HG03066 (cell line): ENCODE results near the gene TAB2.
"Not testable (repeated sequence)": the region's sequence is repeated elsewhere in the genome, so short reads cannot be mapped to it uniquely, and the experiment has no call there.

ENCODE experiments used
- ATAC-seq: cut with Tn5 transposase; IDR thresholded peaks from one replicate; pipeline ENCODE4 v1.9.1; 2021; ENCODE audit warnings: low read depth; ENCODE audit not compliant: unreplicated experiment

The TAB2 gene

GRCh38 chr6:149331043-149331807, 13.7 kb downstream of the TAB2 start:
- no peak for ATAC-seq

- ATAC-seq: no peak
These were observed 14.4 kb downstream of the TAB2 start for GRCh38 chr6:149331871-149332270.

- ATAC-seq: no peak
These were observed 15.2 kb downstream of the TAB2 start for GRCh38 chr6:149332602-149333265.

- ATAC-seq: no peak
These were observed 15.7 kb downstream of the TAB2 start for GRCh38 chr6:149333266-149333620.

- ATAC-seq: no peak
These were observed 16.7 kb downstream of the TAB2 start for GRCh38 chr6:149334201-149334600.

- ATAC-seq: peak; percentile 37
These were observed 17.2 kb downstream of the TAB2 start for GRCh38 chr6:149334682-149335160.

GRCh38 chr6:149335924-149336608, 18.6 kb downstream of the TAB2 start:
- no peak for ATAC-seq

GRCh38 chr6:149336609-149336928, 19.1 kb downstream of the TAB2 start:
- no peak for ATAC-seq

GRCh38 chr6:149337320-149337719, 19.8 kb downstream of the TAB2 start:
- ATAC-seq: no peak

- ATAC-seq: no peak
These were observed 22.7 kb downstream of the TAB2 start for GRCh38 chr6:149340200-149340599.

- peak; percentile 88 for ATAC-seq
These were observed 25.0 kb downstream of the TAB2 start for GRCh38 chr6:149342525-149342924.

- ATAC-seq: no peak
These were observed 26.0 kb downstream of the TAB2 start for GRCh38 chr6:149343501-149343900.

GRCh38 chr6:149346078-149346477, 28.6 kb downstream of the TAB2 start:
- ATAC-seq: no peak

GRCh38 chr6:149347067-149347466, 29.6 kb downstream of the TAB2 start:
- no peak for ATAC-seq

- ATAC-seq: not testable (repeated sequence)
These were observed 31.8 kb downstream of the TAB2 start for GRCh38 chr6:149349279-149349678.

- ATAC-seq: no peak
These were observed 36.5 kb downstream of the TAB2 start for GRCh38 chr6:149354009-149354408.

GRCh38 chr6:149356081-149356750, 38.7 kb downstream of the TAB2 start:
- ATAC-seq: no peak

GRCh38 chr6:149357726-149358538, 40.4 kb downstream of the TAB2 start:
- no peak for ATAC-seq

GRCh38 chr6:149359440-149359839, 41.9 kb downstream of the TAB2 start:
- ATAC-seq: no peak

GRCh38 chr6:149360536-149360935, 43.0 kb downstream of the TAB2 start:
- no peak for ATAC-seq
